Measurements from ENCODE around the gene UFC1. TPM values are rescaled to one million over a fixed set of nuclear protein-coding genes. Genes with fewer than 3 reads are reported as not detected.

UFC1 gene
- total RNA-seq, 5 donors from 2014 or later (not counting 1 experiment from before 2014, with no cell fraction given) = 82.9 to 109 (median 93.8) TPM

DNA sequence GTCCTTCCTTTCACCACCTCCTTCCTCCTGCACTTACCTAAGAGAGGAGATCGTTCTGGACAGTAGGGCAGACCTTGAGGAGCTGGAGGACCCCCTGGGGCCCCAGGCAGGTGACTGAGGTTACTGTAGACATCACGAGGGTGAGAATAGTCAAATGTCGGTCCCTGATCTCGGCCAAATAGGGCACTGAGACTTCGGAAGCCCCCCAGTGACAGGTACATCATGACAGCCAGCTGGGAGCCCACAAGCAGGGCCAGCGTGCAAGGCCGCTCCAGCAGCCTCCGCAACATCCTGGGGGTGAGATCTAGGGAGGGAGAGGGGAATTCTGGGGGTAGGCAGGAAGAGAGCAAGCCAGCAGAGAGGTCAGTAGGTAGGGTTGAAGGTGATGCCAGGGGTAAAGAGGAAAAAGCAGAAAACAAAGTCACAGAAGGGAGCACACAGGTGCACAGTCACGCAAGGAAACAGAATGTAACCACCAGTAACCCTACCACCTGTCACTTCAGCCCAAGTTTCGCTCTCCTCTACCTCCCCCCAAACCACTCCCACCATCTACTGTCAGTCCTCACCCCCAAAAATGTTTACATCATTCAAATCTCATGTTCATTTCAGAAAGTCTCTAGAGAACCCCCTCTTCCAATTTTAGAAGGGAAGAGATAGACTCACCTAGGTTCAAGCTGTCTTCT, 22.1 kb downstream of the UFC1 start:
- ATAC-seq (replicated peaks in 1 of 4) (no peak), DNase-seq (no peak)
- no peaks in the 10 kb centered on the region for H3K9me3 ChIP-seq
- H3K4me1 ChIP-seq (ENCODE audit: control insufficient read depth in 1 of 2, extremely low read depth in 1 of 2, insufficient read depth in 2 of 2, low read length in 2 of 2) = peaks cover 10 to 46% of the 10 kb centered on the region in 2 experiments
- H3K27ac ChIP-seq (ENCODE audit: low read length) = peak overlapping the region; percentile 84
- ChIA-PET POLR2A (interaction anchor here in 1 of 2 donors (2.1 kb wide), 1 partner anchor 10 kb away, joined by 8 read pairs; the partner anchor contains the start of gene PPOX), CTCF (interaction anchor here in 1 of 2 donors (2.3 kb wide), 1 partner anchor 10 kb away, joined by 13 read pairs; the partner anchor contains the start of gene PPOX)
- no peaks in the 10 kb centered on the region for H3K27me3 ChIP-seq (replicated peaks in 1 of 2; ENCODE audit: control insufficient read depth in 2 of 2, extremely low read depth in 1 of 2, insufficient read depth in 2 of 2, low read length in 1 of 2)
- Mint-ChIP-seq H3K4me1 (peaks cover 66 to 78% (median 71%) of the 10 kb centered on the region in 3 donors), H3K27ac (peak overlapping the region; percentile 96 to 99), H3K9me3 (no peaks in the 10 kb centered on the region), H3K27me3 (no peaks in the 10 kb centered on the region), H3K36me3 (peaks cover 45% of the 10 kb centered on the region), H3K4me3 (peak overlapping the region; percentile 91 to 99 (median 96))
- H3K4me3 ChIP-seq (ENCODE audit: control insufficient read depth in 1 of 2, extremely low read depth in 1 of 2, low read length in 1 of 2) = peak overlapping the region; percentile 93
- peaks cover 16 to 49% of the 10 kb centered on the region in 2 donors for H3K36me3 ChIP-seq (ENCODE audit: control insufficient read depth in 2 of 2, extremely low read depth in 1 of 2, insufficient read depth in 1 of 2, low read length in 1 of 2)
- WGBS (ENCODE audit: insufficient coverage) = 86% methylated on average over 10 of the region's 10 CpGs

DNA sequence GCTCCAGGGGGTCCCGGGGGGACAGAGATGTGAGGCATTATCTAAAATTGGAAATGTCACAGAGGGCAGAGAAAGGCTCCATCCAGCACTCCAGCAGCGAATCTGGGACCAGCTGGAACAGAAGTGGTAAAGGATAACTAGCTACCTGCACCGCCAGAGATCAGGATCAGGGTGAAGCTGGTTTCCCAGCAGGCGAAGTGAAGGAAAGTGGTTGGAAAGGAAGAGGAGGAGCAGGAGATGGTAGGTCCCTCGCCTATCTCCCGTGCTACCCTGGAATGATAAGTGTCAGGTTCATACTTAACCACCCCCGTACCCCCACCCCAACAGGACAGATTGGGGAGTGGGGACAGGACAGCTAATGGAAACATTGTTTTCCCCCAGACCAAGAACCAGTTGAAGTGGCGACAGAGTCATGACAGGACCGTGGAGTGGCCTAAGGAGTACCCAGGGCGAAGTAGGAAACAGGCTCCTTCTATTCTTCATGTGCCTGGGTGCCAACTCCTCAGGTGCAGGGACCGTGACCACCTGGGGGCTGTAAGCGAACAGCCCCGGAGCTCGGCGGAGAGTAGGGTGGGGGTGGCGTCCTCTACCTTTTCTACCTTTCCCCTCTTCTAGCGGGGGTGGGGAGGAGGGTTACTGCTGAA, 22.8 kb downstream of the UFC1 start:
- Histone ChIP-seq H3K27ac (ENCODE audit: low read length) (peak overlapping the region; percentile 84), H3K27me3 (replicated peaks in 1 of 2; ENCODE audit: control insufficient read depth in 2 of 2, extremely low read depth in 1 of 2, insufficient read depth in 2 of 2, low read length in 1 of 2) (no peaks in the 10 kb centered on the region), H3K4me1 (ENCODE audit: control insufficient read depth in 1 of 2, extremely low read depth in 1 of 2, insufficient read depth in 2 of 2, low read length in 2 of 2) (peaks cover 17 to 53% of the 10 kb centered on the region in 2 experiments), H3K4me3 (ENCODE audit: control insufficient read depth in 1 of 2, extremely low read depth in 1 of 2, low read length in 1 of 2) (peak overlapping the region; percentile 93), H3K9me3 (no peaks in the 10 kb centered on the region), H3K36me3 (ENCODE audit: control insufficient read depth in 2 of 2, extremely low read depth in 1 of 2, insufficient read depth in 1 of 2, low read length in 1 of 2) (peaks cover 11 to 42% of the 10 kb centered on the region in 2 donors)
- DNase-seq = no peak
- Mint-ChIP-seq H3K36me3 (peaks cover 39% of the 10 kb centered on the region), H3K4me1 (peaks cover 70 to 77% (median 74%) of the 10 kb centered on the region in 3 donors), H3K4me3 (peak overlapping the region; percentile 91 to 99 (median 96)), H3K27me3 (no peaks in the 10 kb centered on the region), H3K27ac (peak overlapping the region; percentile 96 to 99), H3K9me3 (no peaks in the 10 kb centered on the region)
- 88% methylated on average over 2 of the region's 17 CpGs for WGBS (ENCODE audit: insufficient coverage)
- ChIA-PET CTCF (interaction anchor here in 1 of 2 donors (0.7 to 2.3 kb wide), 3 partner anchors 11 to 142 kb away, joined by 4 to 13 read pairs (median 4); partner anchors contain the start of genes DEDD and PPOX), POLR2A (interaction anchor here (0.5 to 2.1 kb wide), 3 partner anchors 9 to 916 kb away, joined by 4 to 8 read pairs (median 8); partner anchors contain the start of gene PPOX (in 1 of the 2))
- no peak for ATAC-seq (replicated peaks in 1 of 4)

GRCh38 chr1:161177112-161177935, 23.5 kb downstream of the UFC1 start, which contains the start of gene B4GALT3:
Gene B4GALT3 (minus strand): TSS chr1:161177507. CDS start chr1:161176060, 1,447 bp downstream.
- Histone ChIP-seq H3K36me3 (ENCODE audit: control insufficient read depth in 2 of 2, extremely low read depth in 1 of 2, insufficient read depth in 1 of 2, low read length in 1 of 2) (peaks cover 7 to 35% of the 10 kb centered on the region in 2 donors), H3K4me1 (ENCODE audit: control insufficient read depth in 1 of 2, extremely low read depth in 1 of 2, insufficient read depth in 2 of 2, low read length in 2 of 2) (peaks cover 24 to 60% of the 10 kb centered on the region in 2 experiments), H3K27me3 (replicated peaks in 1 of 2; ENCODE audit: control insufficient read depth in 2 of 2, extremely low read depth in 1 of 2, insufficient read depth in 2 of 2, low read length in 1 of 2) (no peaks in the 10 kb centered on the region), H3K4me3 (ENCODE audit: control insufficient read depth in 1 of 2, extremely low read depth in 1 of 2, low read length in 1 of 2) (peak within 1 kb of the TSS; percentile 93), H3K27ac (ENCODE audit: low read length) (peak within 1 kb of the TSS; percentile 84), H3K9me3 (no peaks in the 10 kb centered on the region)
- Mint-ChIP-seq H3K36me3 (peaks cover 38% of the 10 kb centered on the region), H3K4me3 (peak within 1 kb of the TSS; percentile 91 to 99 (median 96)), H3K27ac (peak within 1 kb of the TSS; percentile 96 to 99), H3K27me3 (no peaks in the 10 kb centered on the region), H3K9me3 (no peaks in the 10 kb centered on the region), H3K4me1 (peaks cover 75 to 83% (median 80%) of the 10 kb centered on the region in 3 donors)
- DNase-seq (peak; percentile 72 to 97 (median 88)), ATAC-seq (replicated peaks in 1 of 4) (peak; percentile 87 to 93 (median 90))
- WGBS (ENCODE audit: insufficient coverage) = under 1% methylated on average over 43 of the region's 50 CpGs
- ChIA-PET POLR2A (interaction anchor here (0.5 to 2.1 kb wide), 4 partner anchors 10 to 917 kb away, joined by 3 to 8 read pairs (median 6); partner anchors contain the start of gene PPOX (in 1 of the 2)), CTCF (interaction anchor here in 1 of 2 donors (0.7 to 2.3 kb wide), 4 partner anchors 11 to 141 kb away, joined by 3 to 13 read pairs (median 4); partner anchors contain the start of genes DEDD, PPOX and TOMM40L)

DNA sequence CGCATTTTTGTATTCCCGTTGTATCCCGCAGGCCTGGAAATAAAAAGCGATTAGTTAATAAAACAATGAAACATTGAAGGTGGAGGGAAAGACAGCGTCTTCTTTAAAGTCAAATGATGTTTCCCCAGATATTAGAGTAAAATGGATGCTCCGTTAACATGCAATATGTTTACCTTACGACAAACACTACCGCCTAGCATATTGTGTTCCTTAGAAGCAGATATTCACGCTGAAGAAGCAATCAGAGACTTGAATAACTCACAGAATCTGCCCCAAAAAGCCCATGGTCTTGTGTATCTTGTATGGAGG, 24.1 kb downstream of the UFC1 start:
- Histone ChIP-seq H3K4me1 (ENCODE audit: control insufficient read depth in 1 of 2, extremely low read depth in 1 of 2, insufficient read depth in 2 of 2, low read length in 2 of 2) (peaks cover 28 to 66% of the 10 kb centered on the region in 2 experiments), H3K27me3 (replicated peaks in 1 of 2; ENCODE audit: control insufficient read depth in 2 of 2, extremely low read depth in 1 of 2, insufficient read depth in 2 of 2, low read length in 1 of 2) (no peaks in the 10 kb centered on the region), H3K36me3 (ENCODE audit: control insufficient read depth in 2 of 2, extremely low read depth in 1 of 2, insufficient read depth in 1 of 2, low read length in 1 of 2) (peaks cover 7 to 29% of the 10 kb centered on the region in 2 donors), H3K27ac (ENCODE audit: low read length) (peak overlapping the region; percentile 84), H3K4me3 (ENCODE audit: control insufficient read depth in 1 of 2, extremely low read depth in 1 of 2, low read length in 1 of 2) (peak overlapping the region; percentile 93), H3K9me3 (no peaks in the 10 kb centered on the region)
- H3K4me1 Mint-ChIP-seq = peaks cover 77 to 83% (median 81%) of the 10 kb centered on the region in 3 donors
- H3K9me3 Mint-ChIP-seq = no peaks in the 10 kb centered on the region
- POLR2A ChIA-PET = interaction anchor here (1.0 to 2.1 kb wide), 2 partner anchors 12 kb away, joined by 3 to 8 read pairs; partner anchors contain the start of gene PPOX (in 1 of the 2)
- peaks cover 34% of the 10 kb centered on the region for H3K36me3 Mint-ChIP-seq
- DNase-seq (no peak), ATAC-seq (replicated peaks in 1 of 4) (no peak)
- H3K27me3 Mint-ChIP-seq = no peaks in the 10 kb centered on the region
- peak overlapping the region; percentile 91 to 99 (median 96) for H3K4me3 Mint-ChIP-seq
- peak overlapping the region; percentile 96 to 99 for H3K27ac Mint-ChIP-seq
- 83% methylated on average over 3 of the region's 9 CpGs for WGBS (ENCODE audit: insufficient coverage)
- CTCF ChIA-PET = interaction anchor here in 1 of 2 donors (1.1 to 2.3 kb wide), 2 partner anchors 12 to 48 kb away, joined by 3 to 13 read pairs; partner anchors contain the start of genes PPOX and TOMM40L

DNA sequence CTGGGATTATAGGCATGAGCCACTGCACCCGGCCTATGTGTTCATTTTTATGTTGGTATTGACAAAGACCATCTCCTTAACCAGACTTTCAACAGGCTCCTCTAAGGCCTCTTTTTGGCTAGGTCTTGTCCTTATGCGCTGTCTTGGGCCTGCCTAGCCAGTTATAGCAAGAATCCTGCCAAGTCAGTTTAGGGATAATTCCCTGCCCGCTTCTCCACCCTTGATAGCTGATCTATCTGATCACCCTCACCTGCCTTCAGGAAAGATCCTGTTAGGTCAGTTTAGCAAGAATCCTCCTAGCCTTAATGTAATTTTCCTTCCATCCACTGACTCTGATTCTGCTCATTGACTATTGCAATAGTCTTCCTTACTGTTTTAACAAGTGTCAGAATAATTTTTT, 25.9 kb downstream of the UFC1 start:
- Mint-ChIP-seq H3K36me3 (peaks cover 18% of the 10 kb centered on the region), H3K4me1 (peaks cover 80 to 88% (median 83%) of the 10 kb centered on the region in 3 donors), H3K27ac (peak overlapping the region; percentile 92 to 95), H3K9me3 (no peaks in the 10 kb centered on the region), H3K4me3 (peak overlapping the region in 1 of 3 donors; percentile 50), H3K27me3 (no peaks in the 10 kb centered on the region)
- ATAC-seq (replicated peaks in 1 of 4) (no peak), DNase-seq (no peak)
- Histone ChIP-seq H3K9me3 (no peaks in the 10 kb centered on the region), H3K4me1 (ENCODE audit: control insufficient read depth in 1 of 2, extremely low read depth in 1 of 2, insufficient read depth in 2 of 2, low read length in 2 of 2) (peaks cover 43 to 78% of the 10 kb centered on the region in 2 experiments), H3K27me3 (replicated peaks in 1 of 2; ENCODE audit: control insufficient read depth in 2 of 2, extremely low read depth in 1 of 2, insufficient read depth in 2 of 2, low read length in 1 of 2) (no peaks in the 10 kb centered on the region), H3K36me3 (ENCODE audit: control insufficient read depth in 2 of 2, extremely low read depth in 1 of 2, insufficient read depth in 1 of 2, low read length in 1 of 2) (peaks cover 4 to 13% of the 10 kb centered on the region in 2 donors), H3K27ac (ENCODE audit: low read length) (peak overlapping the region; percentile 89), H3K4me3 (ENCODE audit: control insufficient read depth in 1 of 2, extremely low read depth in 1 of 2, low read length in 1 of 2) (no peak overlapping the region)
- 100% methylated on average over 2 of the region's 3 CpGs for WGBS (ENCODE audit: insufficient coverage)
- CTCF ChIA-PET = no interaction called here
- POLR2A ChIA-PET = no interaction called here

All from T-cell (primary cell).